Stimulated activated CD4-positive, alpha-beta T cell treated with anti-CD3 and anti-CD28 coated beads, Interleukin-2, amount 100 ng/mL, for 4 hours (primary cell): Measurements from ENCODE around the gene SH3RF3.
"Not testable (repeated sequence)": the region's sequence is repeated elsewhere in the genome, so short reads cannot be mapped to it uniquely, and the experiment has no call there.

ENCODE experiments used
- DNase-seq: peaks from one replicate; pipeline ENCODE4 v3.0.0-alpha.2; 2020; ENCODE audit warnings: low read depth

Gene SH3RF3

GRCh38 chr2:109159096-109159495, 30.1 kb downstream of the SH3RF3 start:
- no peak for DNase-seq

DNA sequence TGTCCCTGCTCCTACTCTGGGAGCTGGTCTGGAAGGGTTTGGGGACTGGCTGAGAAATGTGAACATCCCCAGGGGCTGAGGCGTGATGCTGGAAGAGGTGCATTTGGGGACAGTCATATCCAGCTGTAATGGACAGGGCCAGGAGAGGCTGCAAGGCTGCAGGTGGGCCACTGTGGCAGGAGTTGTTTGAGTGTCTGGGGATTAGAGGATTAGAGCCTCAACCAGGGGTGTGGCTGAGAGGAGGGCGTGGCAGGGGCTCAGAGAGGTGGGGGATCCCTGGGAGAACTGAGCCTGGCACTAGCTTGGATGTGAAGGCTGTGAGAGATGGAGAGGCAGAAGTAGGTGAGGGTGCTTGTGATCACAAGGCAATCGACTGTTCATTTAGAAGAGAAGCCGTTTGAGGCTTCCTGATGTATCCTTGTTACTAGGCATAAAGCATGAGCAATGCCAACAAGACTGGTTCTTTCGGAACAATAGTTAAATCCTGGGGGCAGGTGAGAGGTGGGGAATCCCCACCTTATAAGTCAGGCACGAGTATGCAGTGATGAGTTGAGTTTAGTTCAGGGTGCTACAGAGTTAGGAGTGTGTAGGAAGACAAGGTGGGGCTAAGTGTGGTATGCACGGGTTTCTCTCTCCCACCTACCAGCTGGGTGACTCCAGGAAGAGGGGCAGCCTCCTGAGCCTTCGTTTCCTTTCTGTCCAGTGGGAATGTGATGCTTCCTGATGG, 31.9 kb downstream of the SH3RF3 start:
- no peak for DNase-seq

DNA sequence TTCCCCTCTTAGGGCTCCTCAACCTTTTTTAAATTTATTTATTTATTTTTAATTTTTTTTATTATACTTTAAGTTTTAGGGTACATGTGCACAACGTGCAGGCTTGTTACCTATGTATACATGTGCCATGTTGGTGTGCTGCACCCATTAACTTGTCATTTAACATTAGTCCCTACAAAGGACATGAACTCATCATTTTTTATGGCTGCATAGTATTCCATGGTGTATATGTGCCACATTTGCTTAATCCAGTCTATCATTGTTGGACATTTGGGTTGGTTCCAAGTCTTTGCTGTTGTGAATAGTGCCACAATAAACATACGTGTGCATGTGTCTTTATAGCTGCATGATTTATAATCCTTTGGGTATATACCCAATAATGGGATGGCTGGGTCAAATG, 33.4 kb downstream of the SH3RF3 start:
- not testable (repeated sequence) for DNase-seq

GRCh38 chr2:109162999-109163398, 34.0 kb downstream of the SH3RF3 start:
- DNase-seq = no peak

- no peak for DNase-seq
Observed at GRCh38 chr2:109164311-109164710, 35.3 kb downstream of the SH3RF3 start.

- no peak for DNase-seq
Observed at GRCh38 chr2:109164739-109165221, 35.8 kb downstream of the SH3RF3 start.

- DNase-seq = no peak
Observed at GRCh38 chr2:109166811-109167210, 37.8 kb downstream of the SH3RF3 start.

DNA sequence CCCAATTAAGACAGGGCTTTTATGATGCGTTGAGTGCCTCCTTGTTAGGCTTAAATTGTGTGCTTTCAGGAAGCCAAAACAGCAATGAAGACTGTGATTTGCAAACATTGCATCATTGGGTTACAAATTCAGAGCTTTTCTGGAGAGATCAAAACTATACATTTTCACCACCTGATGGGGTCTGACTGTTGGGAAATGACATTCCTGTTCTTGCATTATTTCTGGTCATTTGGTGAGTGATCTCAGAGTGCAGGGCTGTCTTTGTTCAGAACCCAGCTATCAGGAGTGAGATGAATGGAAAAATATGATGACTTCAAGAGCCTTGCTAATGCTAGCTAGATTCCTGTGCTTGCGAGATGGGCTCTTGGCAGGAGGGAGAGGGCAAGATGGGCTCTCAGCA, 39.1 kb downstream of the SH3RF3 start:
- no peak for DNase-seq

GRCh38 chr2:109168716-109169115, 39.7 kb downstream of the SH3RF3 start:
- no peak for DNase-seq

DNA sequence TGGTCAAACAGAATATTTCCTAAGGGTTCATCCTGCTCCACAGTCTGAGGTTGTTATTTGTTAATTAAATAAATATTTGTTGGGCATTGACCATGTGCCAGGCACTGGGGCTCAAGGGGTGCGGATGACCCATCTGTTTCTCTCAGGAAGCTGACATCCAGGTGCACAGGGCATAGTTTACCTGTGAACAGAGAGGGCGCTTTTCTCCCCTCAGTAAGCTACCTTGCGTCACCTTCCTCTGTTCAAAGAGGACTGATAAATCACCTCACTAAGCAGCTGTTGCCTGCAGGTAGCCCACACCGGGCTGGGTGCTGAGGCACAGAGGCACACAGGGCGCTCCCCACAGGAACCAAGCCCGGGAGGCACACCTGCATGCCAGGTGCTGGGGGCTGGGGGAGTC, 41.6 kb downstream of the SH3RF3 start:
- DNase-seq = no peak

- DNase-seq = no peak
Observed at GRCh38 chr2:109171444-109172334, 42.7 kb downstream of the SH3RF3 start.

DNA sequence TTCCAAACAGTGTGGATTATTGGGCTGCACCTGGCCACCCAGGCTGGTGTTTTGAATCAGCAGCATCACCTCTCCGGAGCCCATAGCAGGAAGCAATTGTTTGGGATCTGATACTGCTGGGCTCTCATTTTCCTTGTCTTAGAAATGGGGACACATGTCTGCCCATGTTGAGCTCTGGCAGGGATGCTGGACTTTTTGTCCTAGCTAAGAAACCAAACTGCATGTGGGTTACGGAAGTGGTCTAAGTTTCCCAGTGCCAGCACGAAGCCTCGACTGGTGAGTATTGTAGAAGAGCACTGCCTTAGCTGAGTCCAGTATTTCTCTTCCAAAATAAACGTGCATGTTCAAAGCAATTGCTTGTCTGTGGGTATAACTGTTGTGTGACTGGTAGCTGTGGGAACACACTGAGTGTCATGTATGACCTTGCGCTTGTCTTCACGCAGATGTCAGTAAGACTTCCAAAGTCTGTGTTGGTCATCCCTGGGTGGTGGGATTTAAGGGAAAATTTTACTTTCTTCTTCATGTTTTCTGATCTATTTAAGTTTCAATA, 43.6 kb downstream of the SH3RF3 start:
- no peak for DNase-seq

GRCh38 chr2:109173311-109174171, 44.5 kb downstream of the SH3RF3 start:
- DNase-seq = no peak

- no peak for DNase-seq
Observed at GRCh38 chr2:109174214-109174613, 45.2 kb downstream of the SH3RF3 start.

GRCh38 chr2:109174626-109175349, 45.8 kb downstream of the SH3RF3 start:
- no peak for DNase-seq

- no peak for DNase-seq
Observed at GRCh38 chr2:109175350-109175678, 46.3 kb downstream of the SH3RF3 start.

DNA sequence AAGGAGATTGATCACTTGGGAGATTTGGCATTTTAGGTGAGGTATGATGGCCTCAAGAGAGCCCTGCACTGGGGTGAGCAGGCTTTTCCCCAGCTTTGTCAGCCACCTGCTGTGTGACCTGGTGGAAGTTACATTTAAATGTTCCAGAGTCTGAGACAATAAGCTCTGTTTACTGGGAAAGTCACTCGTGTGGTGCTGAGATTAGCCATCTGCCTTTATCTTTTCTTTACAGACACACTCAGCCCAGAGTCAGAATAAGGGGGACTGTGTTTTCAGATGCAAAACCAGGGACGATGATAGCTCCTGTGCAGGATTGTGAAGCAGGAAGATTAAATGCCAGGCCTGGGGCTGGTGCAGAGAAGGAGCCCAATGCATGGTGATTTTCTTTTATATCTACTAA, 47.9 kb downstream of the SH3RF3 start:
- DNase-seq = no peak

DNA sequence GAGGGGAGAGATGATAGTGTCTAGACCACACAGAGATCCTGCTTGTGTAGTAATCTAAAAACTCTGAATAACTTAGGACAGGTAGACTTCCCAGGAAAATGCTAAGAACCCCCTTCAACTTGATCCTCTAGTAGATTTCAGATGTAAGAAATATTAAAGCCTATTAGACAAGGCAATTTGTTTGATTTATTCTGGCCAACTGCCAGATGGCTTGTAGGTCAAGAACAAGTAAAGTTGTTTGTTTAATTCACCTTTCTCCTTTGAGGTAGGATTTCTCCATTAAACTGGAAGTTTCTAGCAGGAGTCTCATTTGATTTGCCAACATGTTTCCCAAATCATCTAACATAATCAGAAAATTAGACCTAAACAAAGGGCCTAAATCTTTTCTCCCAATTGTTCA, 48.6 kb downstream of the SH3RF3 start:
- DNase-seq = no peak

DNA sequence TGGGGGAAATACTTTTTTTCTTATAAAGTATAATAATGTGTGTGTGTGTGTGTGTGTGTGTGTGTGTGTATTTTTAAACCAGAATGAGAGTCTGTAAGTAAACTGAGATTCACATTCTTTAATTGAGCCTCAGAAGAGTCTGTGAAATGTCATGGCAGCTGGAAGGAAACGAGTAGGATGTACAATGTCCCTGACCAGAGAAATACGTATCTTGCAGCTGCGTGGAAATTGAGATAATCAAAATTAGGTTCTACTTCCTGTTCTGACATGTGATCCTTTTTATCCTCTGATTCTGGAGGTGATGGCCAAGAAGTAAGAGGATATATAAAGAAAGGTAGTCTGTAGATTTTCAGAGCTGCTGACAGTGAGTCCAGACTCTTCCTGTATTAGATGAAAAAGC, 50.0 kb downstream of the SH3RF3 start:
- DNase-seq = no peak

DNA sequence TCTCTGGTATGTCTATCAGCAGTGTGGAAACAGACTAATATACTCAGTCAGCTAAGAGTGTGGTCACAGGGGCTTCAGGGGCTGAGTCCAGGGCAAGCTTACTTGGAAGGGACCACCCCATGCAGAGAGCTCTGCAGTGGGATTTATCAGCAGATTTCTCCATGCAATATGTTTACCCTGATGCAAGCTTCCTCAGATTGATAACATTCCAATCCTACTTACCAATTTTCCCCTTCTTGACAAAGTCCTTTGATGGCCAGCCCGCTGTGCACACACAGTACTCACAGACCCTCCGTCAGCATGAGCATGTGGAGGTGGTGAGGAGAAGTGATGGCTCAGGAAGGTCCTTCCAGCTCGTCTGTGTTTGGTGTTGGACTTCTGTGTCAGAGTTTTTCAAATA, 51.8 kb downstream of the SH3RF3 start:
- no peak for DNase-seq

GRCh38 chr2:109182426-109182825, 53.4 kb downstream of the SH3RF3 start:
- DNase-seq = no peak
